Sigmoid colon (tissue), 7 donors: ENCODE data around the gene SLC66A1. TPM values are rescaled to one million over a fixed set of nuclear protein-coding genes. Genes with fewer than 3 reads are reported as not detected.

Source experiments
- DNase-seq: peaks from one replicate; pipeline ENCODE4 v3.0.0-alpha.2; 2019
- H3K27ac ChIP-seq, 4 donors: fragments of 200-600 bp; sonication (generic); one replicate each; pipeline ENCODE4 v1.5.1; 2016 to 2019; ENCODE audit warnings: mild to moderate bottlenecking in 1 of 4
- H3K27me3 ChIP-seq, 3 donors: fragments of 200-600 bp; sonication (generic); one replicate each; pipeline ENCODE4 v1.5.1; 2019; ENCODE audit warnings: mild to moderate bottlenecking in 1 of 3
- H3K36me3 ChIP-seq, 4 donors: fragments of 200-600 bp; sonication (generic); one replicate each; pipeline ENCODE4 v1.5.1; 2016 to 2019
- H3K4me1 ChIP-seq, 4 donors: fragments of 200-600 bp; sonication (generic); one replicate each; pipeline ENCODE4 v1.5.1; 2017 to 2019
- H3K4me3 ChIP-seq, 4 donors: fragments of 200-600 bp; sonication (generic); one replicate each; pipeline ENCODE4 v1.5.1; 2017 to 2019; ENCODE audit warnings: mild to moderate bottlenecking in 2 of 4, moderate library complexity in 1 of 4
- H3K9me3 ChIP-seq, 4 donors: fragments of 200-600 bp in 3 of 4; sonication (generic) in 3 of 4; one replicate each; pipeline versions ENCODE4 v1.5.1 to v1.6.1; 2013 to 2019
- EP300 ChIP-seq, 4 donors: sonication (generic); formaldehyde crosslinking; IDR thresholded peaks; one replicate each; pipeline ENCODE4 v1.6.1; 2017; ENCODE audit warnings: antibody characterized with exemption in 4 of 4
- POLR2A ChIP-seq, 2 donors: fragments of 450-650 bp; IDR thresholded peaks; one replicate each; pipeline ENCODE4 v1.6.1; 2016; ENCODE audit warnings: antibody characterized with exemption in 2 of 2, mild to moderate bottlenecking in 2 of 2, moderate library complexity in 2 of 2
- POLR2AphosphoS5 ChIP-seq, 4 donors: sonication (generic); formaldehyde crosslinking; IDR thresholded peaks; one replicate each; pipeline ENCODE4 v1.6.1; 2017; ENCODE audit warnings: antibody characterized with exemption in 4 of 4
- WGBS, 2 donors: extraction: QIAGEN DNeasy Blood & Tissue Kit; methylation state at CpG; one replicate each; pipeline ENCODE4 v1.1.7; 2013; 5-methylcytosine and 5-hydroxymethylcytosine counted together
- intact Hi-C: fragments of 100-400 bp; cut with DNase I; formaldehyde crosslinking; loops from one replicate; pipeline ENCODE4 v1.15.1; 2023
- polyA plus RNA-seq, 3 donors: library from polyadenylated mRNA; stranded (reverse); fragments of 200-250 nt; gene quantifications; one replicate each; pipeline ENCODE4 v1.2.3, GENCODE V29; 2013
- total RNA-seq, 4 donors: library from RNA; depleted of rRNA; stranded (reverse); fragments of >200 nt; gene quantifications; one replicate each; pipeline ENCODE4 v1.1.0, GENCODE V29; 2016
- TF ChIP-seq, protein P1 (sequence below), 4 experiments: fragments of 450-650 bp in 3 of 4; fragments of 200-600 bp in 1 of 4; IDR thresholded peaks; one replicate each; pipeline ENCODE4 v1.5.1; 2016 to 2019; ENCODE audit warnings: antibody characterized with exemption in 4 of 4, mild to moderate bottlenecking in 3 of 4, moderate library complexity in 2 of 4
- donor health status: healthy with polysubstance abuse.
- donor health status: Bipolar disorder and iron deficiency.
- donor health status: healthy.

SLC66A1 gene
- total and polyA plus RNA-seq, 7 donors: 5.1 to 16.0 (median 8.1) TPM

DNA sequence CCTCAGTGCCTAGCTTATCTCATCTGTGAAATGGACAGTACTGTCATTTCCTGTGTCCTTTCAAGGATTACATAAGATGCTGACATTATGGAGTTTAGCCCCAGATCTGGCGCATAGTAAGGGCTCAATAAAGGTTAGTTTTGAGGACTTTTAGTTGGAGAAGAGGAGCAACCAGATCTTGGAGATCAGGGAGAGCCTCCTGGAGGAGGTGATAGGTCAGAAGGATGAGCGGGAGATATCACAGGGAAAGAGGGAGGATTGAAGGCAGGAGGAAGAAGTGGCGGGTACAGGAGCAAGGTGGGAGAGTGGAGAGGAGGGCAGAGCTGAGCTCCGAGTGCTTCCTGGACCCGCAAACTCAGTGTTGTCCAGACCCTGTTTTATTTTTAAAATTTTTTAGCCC is 17.5 kb downstream of the SLC66A1 start:
- Histone ChIP-seq H3K27ac (no peak overlapping the region), H3K27me3 (no peaks in the 10 kb centered on the region), H3K4me3 (no peak overlapping the region), H3K9me3 (no peaks in the 10 kb centered on the region), H3K36me3 (peaks cover 17 to 71% (median 33%) of the 10 kb centered on the region in 4 donors), H3K4me1 (no peaks in the 10 kb centered on the region)
- no peak for DNase-seq
- no peak for TF ChIP-seq EP300 (IDR thresholded peaks at IDR 0.05)
- TF ChIP-seq, protein P1, sequence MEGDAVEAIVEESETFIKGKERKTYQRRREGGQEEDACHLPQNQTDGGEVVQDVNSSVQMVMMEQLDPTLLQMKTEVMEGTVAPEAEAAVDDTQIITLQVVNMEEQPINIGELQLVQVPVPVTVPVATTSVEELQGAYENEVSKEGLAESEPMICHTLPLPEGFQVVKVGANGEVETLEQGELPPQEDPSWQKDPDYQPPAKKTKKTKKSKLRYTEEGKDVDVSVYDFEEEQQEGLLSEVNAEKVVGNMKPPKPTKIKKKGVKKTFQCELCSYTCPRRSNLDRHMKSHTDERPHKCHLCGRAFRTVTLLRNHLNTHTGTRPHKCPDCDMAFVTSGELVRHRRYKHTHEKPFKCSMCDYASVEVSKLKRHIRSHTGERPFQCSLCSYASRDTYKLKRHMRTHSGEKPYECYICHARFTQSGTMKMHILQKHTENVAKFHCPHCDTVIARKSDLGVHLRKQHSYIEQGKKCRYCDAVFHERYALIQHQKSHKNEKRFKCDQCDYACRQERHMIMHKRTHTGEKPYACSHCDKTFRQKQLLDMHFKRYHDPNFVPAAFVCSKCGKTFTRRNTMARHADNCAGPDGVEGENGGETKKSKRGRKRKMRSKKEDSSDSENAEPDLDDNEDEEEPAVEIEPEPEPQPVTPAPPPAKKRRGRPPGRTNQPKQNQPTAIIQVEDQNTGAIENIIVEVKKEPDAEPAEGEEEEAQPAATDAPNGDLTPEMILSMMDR (IDR thresholded peaks at IDR 0.05): no peak
- TF ChIP-seq POLR2AphosphoS5 (IDR thresholded peaks at IDR 0.05): no peak
- no peak for TF ChIP-seq POLR2A (IDR thresholded peaks at IDR 0.05)
- intact Hi-C loops: no loop called here
- 95% methylated on average over 5 of the region's 5 CpGs for WGBS, 2 donors

- no peaks in the 10 kb centered on the region for H3K9me3 ChIP-seq
- no peaks in the 10 kb centered on the region for H3K4me1 ChIP-seq
- WGBS, 2 donors: 83 to 90% methylated on average over 14 of the region's 14 CpGs
- H3K27me3 ChIP-seq: no peaks in the 10 kb centered on the region
- H3K4me3 ChIP-seq: no peak overlapping the region
- peaks cover 9 to 61% (median 26%) of the 10 kb centered on the region in 4 donors for H3K36me3 ChIP-seq
- TF ChIP-seq POLR2A (IDR thresholded peaks at IDR 0.05): no peak
- no peak for TF ChIP-seq EP300 (IDR thresholded peaks at IDR 0.05)
- TF ChIP-seq POLR2AphosphoS5 (IDR thresholded peaks at IDR 0.05): no peak
- TF ChIP-seq, protein P1 (IDR thresholded peaks at IDR 0.05): no peak
- intact Hi-C loops: no loop called here
- H3K27ac ChIP-seq: no peak overlapping the region
- DNase-seq: no peak
Observed at GRCh38 chr1:19330449-19331135, 18.5 kb downstream of the SLC66A1 start.

- WGBS, 2 donors: 90 to 94% methylated on average over 13 of the region's 13 CpGs
- no peaks in the 10 kb centered on the region for H3K27me3 ChIP-seq
- intact Hi-C loops: no loop called here
- no peak overlapping the region for H3K27ac ChIP-seq
- no peaks in the 10 kb centered on the region for H3K9me3 ChIP-seq
- DNase-seq: no peak
- H3K36me3 ChIP-seq: peaks cover 5 to 53% (median 22%) of the 10 kb centered on the region in 4 donors
- H3K4me3 ChIP-seq: no peak overlapping the region
- peak in 2 of 4 donors; percentile 14 to 41 for TF ChIP-seq POLR2AphosphoS5 (IDR thresholded peaks at IDR 0.05)
- no peak for TF ChIP-seq POLR2A (IDR thresholded peaks at IDR 0.05)
- H3K4me1 ChIP-seq: no peaks in the 10 kb centered on the region
Observed at GRCh38 chr1:19331262-19331878, 19.2 kb downstream of the SLC66A1 start.

DNA sequence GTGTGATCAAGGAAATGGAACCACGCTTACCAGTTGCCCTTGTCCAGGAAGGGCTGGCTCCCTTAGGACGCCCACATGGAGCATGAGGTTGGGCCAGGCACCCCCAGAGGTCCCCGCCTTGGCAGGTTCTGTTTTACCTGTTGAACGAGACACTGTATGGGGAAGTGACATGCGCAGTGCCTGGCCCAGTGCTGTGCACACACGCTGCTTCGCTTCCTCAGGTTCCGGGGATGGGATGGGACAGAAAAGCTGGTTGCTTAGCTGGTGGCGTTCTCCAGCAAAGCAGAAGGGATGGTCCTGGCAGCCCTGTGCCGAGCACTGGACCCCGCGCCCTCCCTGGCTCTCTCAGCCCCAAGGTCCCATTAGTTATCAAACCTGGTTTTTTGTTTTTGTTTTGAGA is 20.7 kb downstream of the SLC66A1 start:
- no peak overlapping the region for H3K4me3 ChIP-seq
- DNase-seq: no peak
- H3K9me3 ChIP-seq: no peaks in the 10 kb centered on the region
- H3K27ac ChIP-seq: no peak overlapping the region
- TF ChIP-seq, protein P1 (IDR thresholded peaks at IDR 0.05): no peak
- TF ChIP-seq EP300 (IDR thresholded peaks at IDR 0.05) (no peak), POLR2AphosphoS5 (IDR thresholded peaks at IDR 0.05) (peak in 2 of 4 donors; percentile 27 to 33)
- intact Hi-C loops: no loop called here
- no peaks in the 10 kb centered on the region for H3K27me3 ChIP-seq
- 92 to 97% methylated on average over 12 of the region's 12 CpGs for WGBS, 2 donors
- peaks cover 0 to 38% (median 13%) of the 10 kb centered on the region in 4 donors for H3K36me3 ChIP-seq
- H3K4me1 ChIP-seq: no peaks in the 10 kb centered on the region

- intact Hi-C loops: no loop called here
- DNase-seq: no peak
- peaks cover under 1 to 38% (median 9%) of the 10 kb centered on the region in 4 donors for H3K36me3 ChIP-seq
Observed at GRCh38 chr1:19333587-19334354, 21.6 kb downstream of the SLC66A1 start.

More at GRCh38 chr1:19333587-19334354, 21.6 kb downstream of the SLC66A1 start:
- no peaks in the 10 kb centered on the region for H3K9me3 ChIP-seq
- 82 to 84% methylated on average over 9 of the region's 9 CpGs for WGBS, 2 donors
- H3K27ac ChIP-seq: no peak overlapping the region
- no peak overlapping the region for H3K4me3 ChIP-seq
- H3K27me3 ChIP-seq: no peaks in the 10 kb centered on the region
- TF ChIP-seq EP300 (IDR thresholded peaks at IDR 0.05) (no peak), POLR2AphosphoS5 (IDR thresholded peaks at IDR 0.05) (no peak)
- TF ChIP-seq, protein P1 (IDR thresholded peaks at IDR 0.05): no peak
- H3K4me1 ChIP-seq: no peaks in the 10 kb centered on the region
